ENCODE data around the gene MORN2. TPM values are rescaled to one million over a fixed set of nuclear protein-coding genes. Genes with fewer than 3 reads are reported as not detected.

Gene MORN2
- total RNA-seq, 1 donor from 2014 or later, result 18.8 TPM

DNA sequence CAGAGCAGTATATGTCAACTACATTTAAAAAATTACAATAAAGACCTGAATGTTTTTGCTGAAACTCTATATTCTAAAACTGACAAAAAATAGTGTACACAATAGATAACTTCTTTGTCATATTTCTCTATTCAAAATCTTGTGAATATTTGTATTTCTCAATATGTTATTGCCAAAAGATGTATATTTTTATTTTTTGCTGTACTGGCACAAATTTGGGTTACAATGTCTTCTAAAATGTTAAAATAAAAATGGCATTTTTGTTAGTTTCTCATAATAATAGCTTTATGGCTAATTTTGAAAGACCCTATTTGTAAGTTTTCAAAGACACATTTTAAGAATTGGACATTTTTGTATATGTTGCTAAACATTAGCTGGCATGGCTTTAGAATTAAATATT is 13.3 kb downstream of the MORN2 start:
- Mint-ChIP-seq H3K36me3 (ENCODE audit: low read depth) (no peaks in the 10 kb centered on the region), H3K27me3 (ENCODE audit: low read depth) (no peaks in the 10 kb centered on the region), H3K4me3 (no peak overlapping the region), H3K27ac (ENCODE audit: unreplicated experiment) (no peak overlapping the region), H3K9me3 (no peaks in the 10 kb centered on the region), H3K4me1 (no peaks in the 10 kb centered on the region)
- TF ChIP-seq CTCF (conservative IDR thresholded peaks at IDR 0.05), result no peak
- DNase-seq (ENCODE audit: low read depth, low spot score), result no peak

GRCh38 chr2:38889575-38889974 is 13.8 kb downstream of the MORN2 start, which contains the start of gene ARHGEF33:
Gene ARHGEF33 (plus strand): TSS chr2:38889875. CDS start chr2:38919448, 29,573 bp downstream.
- H3K36me3 Mint-ChIP-seq (ENCODE audit: low read depth), result no peaks in the 10 kb centered on the region
- TF ChIP-seq CTCF (conservative IDR thresholded peaks at IDR 0.05), result no peak
- no peak within 1 kb of the TSS for H3K4me3 Mint-ChIP-seq
- no peaks in the 10 kb centered on the region for H3K4me1 Mint-ChIP-seq
- no peak for DNase-seq (ENCODE audit: low read depth, low spot score)
- no peaks in the 10 kb centered on the region for H3K27me3 Mint-ChIP-seq (ENCODE audit: low read depth)
- H3K9me3 Mint-ChIP-seq, result no peaks in the 10 kb centered on the region
- H3K27ac Mint-ChIP-seq (ENCODE audit: unreplicated experiment), result no peak within 1 kb of the TSS

GRCh38 chr2:38892819-38893218 is 17.0 kb downstream of the MORN2 start:
- H3K36me3 Mint-ChIP-seq (ENCODE audit: low read depth), result no peaks in the 10 kb centered on the region
- H3K9me3 Mint-ChIP-seq, result no peaks in the 10 kb centered on the region
- TF ChIP-seq CTCF (conservative IDR thresholded peaks at IDR 0.05), result no peak
- no peak overlapping the region for H3K27ac Mint-ChIP-seq (ENCODE audit: unreplicated experiment)
- no peak for DNase-seq (ENCODE audit: low read depth, low spot score)
- no peaks in the 10 kb centered on the region for H3K4me1 Mint-ChIP-seq
- H3K27me3 Mint-ChIP-seq (ENCODE audit: low read depth), result no peaks in the 10 kb centered on the region
- H3K4me3 Mint-ChIP-seq, result no peak overlapping the region

GRCh38 chr2:38898256-38898655 is 22.5 kb downstream of the MORN2 start:
- Mint-ChIP-seq H3K9me3 (no peaks in the 10 kb centered on the region), H3K27me3 (ENCODE audit: low read depth) (no peaks in the 10 kb centered on the region), H3K36me3 (ENCODE audit: low read depth) (no peaks in the 10 kb centered on the region), H3K4me3 (no peak overlapping the region), H3K4me1 (no peaks in the 10 kb centered on the region), H3K27ac (ENCODE audit: unreplicated experiment) (no peak overlapping the region)
- DNase-seq (ENCODE audit: low read depth, low spot score), result no peak
- no peak for TF ChIP-seq CTCF (conservative IDR thresholded peaks at IDR 0.05)

DNA sequence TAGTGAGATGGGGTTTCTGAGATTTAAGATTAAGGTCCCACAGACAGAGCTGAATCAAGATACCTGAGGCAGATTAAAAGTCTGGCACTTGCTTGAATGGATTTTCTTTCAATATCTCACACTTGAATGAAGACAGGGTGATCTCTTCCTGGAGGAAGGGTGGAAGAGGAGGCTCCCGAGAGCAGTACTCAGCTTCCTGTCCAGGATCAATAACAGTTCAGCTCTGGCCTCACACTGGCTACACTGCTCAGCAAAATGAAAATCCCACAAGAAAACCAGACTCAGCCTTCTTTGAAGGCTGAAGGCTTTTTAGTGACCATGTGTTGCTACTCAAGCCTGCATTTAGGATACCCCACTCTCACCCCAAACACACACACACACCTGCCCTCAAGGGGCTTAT is 24.9 kb downstream of the MORN2 start:
- no peak overlapping the region for H3K27ac Mint-ChIP-seq (ENCODE audit: unreplicated experiment)

More for the DNA sequence above, 24.9 kb downstream of the MORN2 start:
- Mint-ChIP-seq H3K4me1 (no peaks in the 10 kb centered on the region), H3K4me3 (no peak overlapping the region), H3K27me3 (ENCODE audit: low read depth) (no peaks in the 10 kb centered on the region), H3K9me3 (no peaks in the 10 kb centered on the region), H3K36me3 (ENCODE audit: low read depth) (no peaks in the 10 kb centered on the region)
- TF ChIP-seq CTCF (conservative IDR thresholded peaks at IDR 0.05), result no peak
- DNase-seq (ENCODE audit: low read depth, low spot score), result no peak
